ENCODE results near the gene SRBD1. TPM values are rescaled to one million over a fixed set of nuclear protein-coding genes. Genes with fewer than 3 reads are reported as not detected.

Gene SRBD1
- polyA plus RNA-seq, 1 donor (not counting 4 experiments of a cell fraction or from before 2014, with no cell fraction given): 8.8 TPM

- DNase-seq (ENCODE audit: low read depth, low spot score) (no peak), FAIRE-seq (no peak)
- Histone ChIP-seq H3K79me2 (ENCODE audit: control insufficient read depth, insufficient read depth, low read length) (no peaks in the 10 kb centered on the region), H3K4me2 (ENCODE audit: control insufficient read depth, extremely low read depth, insufficient read depth, low read depth, low read length) (no peak overlapping the region), H3K9me3 (ENCODE audit: control insufficient read depth, low read depth, low read length) (no peaks in the 10 kb centered on the region), H3K4me1 (ENCODE audit: control insufficient read depth, extremely low read depth, insufficient read depth, low read length) (no peaks in the 10 kb centered on the region), H3K4me3 (ENCODE audit: control insufficient read depth in 2 of 3, extremely low read depth in 1 of 3, insufficient read depth in 2 of 3, low read depth in 1 of 3, low read length in 3 of 3) (no peak overlapping the region), H3K9ac (ENCODE audit: control insufficient read depth, extremely low read depth, insufficient read depth, low read length) (no peak overlapping the region), H3K27me3 (ENCODE audit: control insufficient read depth, extremely low read depth, insufficient read depth, low read length) (no peaks in the 10 kb centered on the region), H3K9me1 (ENCODE audit: control insufficient read depth, extremely low read depth, insufficient read depth, low read length) (no peaks in the 10 kb centered on the region), H3K36me3 (ENCODE audit: control insufficient read depth in 2 of 2, extremely low read depth in 1 of 2, insufficient read depth in 2 of 2, low read length in 2 of 2) (no peaks in the 10 kb centered on the region), H4K20me1 (ENCODE audit: control insufficient read depth, extremely low read depth, insufficient read depth, low read length) (no peaks in the 10 kb centered on the region), H2AFZ (ENCODE audit: control insufficient read depth, low read length) (no peak overlapping the region), H3K27ac (ENCODE audit: control insufficient read depth, insufficient read depth, low read length) (no peak overlapping the region)
- dilution Hi-C loops (cut with MboI; ENCODE audit: extremely low pct_ligation_motif_present, low sequenced_read_pairs): no loop called here
- no peak for TF ChIP-seq EZH2 (IDR thresholded peaks at IDR 0.05; ENCODE audit: low read length)
- TF ChIP-seq CTCF (optimal IDR thresholded peaks at IDR 0.05 in 1 of 3, IDR thresholded peaks at IDR 0.05 in 1 of 3, conservative IDR thresholded peaks at IDR 0.05 in 1 of 3; ENCODE audit: extremely low read depth in 1 of 3, insufficient read depth in 2 of 3, low read length in 3 of 3): no peak
These were observed 87.1 kb downstream of the SRBD1 start for GRCh38 chr2:45524016-45524415.

- DNase-seq (ENCODE audit: low read depth, low spot score) (no peak), FAIRE-seq (no peak)
- H3K4me3 ChIP-seq (ENCODE audit: control insufficient read depth in 2 of 3, extremely low read depth in 1 of 3, insufficient read depth in 2 of 3, low read depth in 1 of 3, low read length in 3 of 3): no peak overlapping the region
- H3K27ac ChIP-seq (ENCODE audit: control insufficient read depth, insufficient read depth, low read length): no peak overlapping the region
- H3K9me3 ChIP-seq (ENCODE audit: control insufficient read depth, low read depth, low read length): no peaks in the 10 kb centered on the region
- H4K20me1 ChIP-seq (ENCODE audit: control insufficient read depth, extremely low read depth, insufficient read depth, low read length): no peaks in the 10 kb centered on the region
- no peak overlapping the region for H2AFZ ChIP-seq (ENCODE audit: control insufficient read depth, low read length)
- no peaks in the 10 kb centered on the region for H3K9me1 ChIP-seq (ENCODE audit: control insufficient read depth, extremely low read depth, insufficient read depth, low read length)
- H3K27me3 ChIP-seq (ENCODE audit: control insufficient read depth, extremely low read depth, insufficient read depth, low read length): no peaks in the 10 kb centered on the region
- no peak for TF ChIP-seq CTCF (optimal IDR thresholded peaks at IDR 0.05 in 1 of 3, IDR thresholded peaks at IDR 0.05 in 1 of 3, conservative IDR thresholded peaks at IDR 0.05 in 1 of 3; ENCODE audit: extremely low read depth in 1 of 3, insufficient read depth in 2 of 3, low read length in 3 of 3)
- no peak for TF ChIP-seq EZH2 (IDR thresholded peaks at IDR 0.05; ENCODE audit: low read length)
- no peaks in the 10 kb centered on the region for H3K79me2 ChIP-seq (ENCODE audit: control insufficient read depth, insufficient read depth, low read length)
- no peak overlapping the region for H3K4me2 ChIP-seq (ENCODE audit: control insufficient read depth, extremely low read depth, insufficient read depth, low read depth, low read length)
- H3K36me3 ChIP-seq (ENCODE audit: control insufficient read depth in 2 of 2, extremely low read depth in 1 of 2, insufficient read depth in 2 of 2, low read length in 2 of 2): no peaks in the 10 kb centered on the region
- no peaks in the 10 kb centered on the region for H3K4me1 ChIP-seq (ENCODE audit: control insufficient read depth, extremely low read depth, insufficient read depth, low read length)
- dilution Hi-C loops (cut with MboI; ENCODE audit: extremely low pct_ligation_motif_present, low sequenced_read_pairs): no loop called here
- H3K9ac ChIP-seq (ENCODE audit: control insufficient read depth, extremely low read depth, insufficient read depth, low read length): no peak overlapping the region
These were observed 92.5 kb downstream of the SRBD1 start for GRCh38 chr2:45518546-45518945.
